ENCODE results near the gene CAMK1D.

DNA sequence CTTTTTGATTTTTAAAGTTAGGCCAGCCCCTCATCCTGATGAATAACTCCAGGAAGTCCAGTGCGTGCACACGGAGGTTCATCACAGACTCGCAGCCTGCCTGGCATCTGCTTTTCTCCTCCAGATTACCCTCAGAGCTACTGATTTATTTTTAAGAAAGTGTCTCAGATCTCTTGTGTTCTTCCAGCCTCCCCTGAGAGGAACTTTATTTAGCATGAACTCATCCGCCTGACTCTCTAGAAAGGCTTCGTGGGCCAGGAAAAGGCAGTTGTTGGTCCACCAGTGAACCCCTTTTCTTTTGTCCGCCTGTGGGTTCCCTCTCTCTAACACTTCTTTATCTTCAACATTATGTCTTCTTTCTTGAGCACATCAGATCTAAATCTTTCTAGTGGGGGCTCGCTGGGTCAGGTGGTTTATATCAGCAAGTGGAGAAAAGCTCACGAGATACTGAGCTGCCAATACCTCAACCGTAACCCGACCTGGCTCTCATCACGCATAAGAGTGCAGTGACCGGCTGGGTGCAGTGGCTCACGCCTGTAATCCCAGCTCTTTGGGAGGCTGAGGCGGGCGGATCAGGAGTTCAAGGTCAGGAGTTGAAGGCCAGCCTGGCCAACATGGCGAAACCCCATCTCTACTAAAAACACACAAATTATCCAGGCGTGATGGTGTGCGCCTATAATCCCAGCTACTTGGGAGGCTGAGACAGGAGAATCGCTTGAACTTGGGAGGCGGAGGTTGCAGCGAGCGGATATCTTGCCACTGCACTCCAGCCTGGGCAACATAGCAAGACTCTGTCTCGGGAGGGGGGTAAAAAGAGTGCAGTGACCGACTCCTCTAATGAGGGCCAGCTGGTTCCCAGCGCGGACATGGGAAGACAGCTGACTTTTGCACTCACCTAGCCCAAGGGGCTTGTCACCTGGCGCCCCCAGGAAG is 489.9 kb downstream of the CAMK1D start:
- TF ChIP-seq, protein P1, sequence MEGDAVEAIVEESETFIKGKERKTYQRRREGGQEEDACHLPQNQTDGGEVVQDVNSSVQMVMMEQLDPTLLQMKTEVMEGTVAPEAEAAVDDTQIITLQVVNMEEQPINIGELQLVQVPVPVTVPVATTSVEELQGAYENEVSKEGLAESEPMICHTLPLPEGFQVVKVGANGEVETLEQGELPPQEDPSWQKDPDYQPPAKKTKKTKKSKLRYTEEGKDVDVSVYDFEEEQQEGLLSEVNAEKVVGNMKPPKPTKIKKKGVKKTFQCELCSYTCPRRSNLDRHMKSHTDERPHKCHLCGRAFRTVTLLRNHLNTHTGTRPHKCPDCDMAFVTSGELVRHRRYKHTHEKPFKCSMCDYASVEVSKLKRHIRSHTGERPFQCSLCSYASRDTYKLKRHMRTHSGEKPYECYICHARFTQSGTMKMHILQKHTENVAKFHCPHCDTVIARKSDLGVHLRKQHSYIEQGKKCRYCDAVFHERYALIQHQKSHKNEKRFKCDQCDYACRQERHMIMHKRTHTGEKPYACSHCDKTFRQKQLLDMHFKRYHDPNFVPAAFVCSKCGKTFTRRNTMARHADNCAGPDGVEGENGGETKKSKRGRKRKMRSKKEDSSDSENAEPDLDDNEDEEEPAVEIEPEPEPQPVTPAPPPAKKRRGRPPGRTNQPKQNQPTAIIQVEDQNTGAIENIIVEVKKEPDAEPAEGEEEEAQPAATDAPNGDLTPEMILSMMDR (IDR thresholded peaks at IDR 0.05; ENCODE audit: low read depth, low read length, poor library complexity, severe bottlenecking) = no peak
- no peak for TF ChIP-seq EZH2phosphoT487 (IDR thresholded peaks at IDR 0.05; ENCODE audit: borderline replicate concordance, low read length)

Data from DOHH2 (cell line).